HepG2 (cell line): ENCODE data around the gene CCK. TPM values are rescaled to one million over a fixed set of nuclear protein-coding genes. Genes with fewer than 3 reads are reported as not detected.

Experiments used
- ATAC-seq: fragments of 200-7000 bp; cut with Tn5 transposase; 3 replicates; pipeline ENCODE4 v1.9.1; 2020; ENCODE audit warnings: mild to moderate bottlenecking, moderate library complexity
- BruUV-seq: library from RNA; stranded (reverse); fragments of 400-500 nt; replicated peaks from 2 replicates; lab custom pipeline; 2021; lab: Mats Ljungman, UMichigan
- CTCF ChIA-PET: fragments of 300-600 bp; formaldehyde crosslinking; extraction: SDS; loops from one replicate; lab custom pipeline; 2021; ENCODE audit warnings: low total read pairs, inconsistent platforms, low intra/inter-chr PET ratio; lab: Yijun Ruan, JAX
- POLR2A ChIA-PET: fragments of 350-600 bp; sonication (Branson Sonifier 250); formaldehyde crosslinking; loops from one replicate; lab custom pipeline; 2020; ENCODE audit warnings: antibody characterized with exemption, inconsistent platforms; lab: Yijun Ruan, JAX
- DNase-seq: peaks from one replicate; pipeline ENCODE4 v3.0.0-alpha.2; 2015; ENCODE audit warnings: low spot score
- FAIRE-seq: peaks from 3 replicates; lab custom pipeline; 2011; peaks lifted over from hg19 to GRCh38; lab: Jason Lieb, UNC
- H2AFZ ChIP-seq: one replicate; pipeline ENCODE4 v1.6.1; 2011; ENCODE audit warnings: low read length, inconsistent platforms
- H3K27ac ChIP-seq: fragments of 300-600 bp; 3 replicates; pipeline ENCODE4 v1.8.0; 2011; ENCODE audit warnings: mixed run types, mild to moderate bottlenecking, mixed read lengths, low read length, inconsistent platforms; ENCODE audit not compliant: insufficient read depth; ENCODE audit errors: extremely low read length
- H3K27me3 ChIP-seq, 2 experiments: fragments of 200-600 bp in 1 of 2; 2 replicates in 1 of 2; 3 replicates in 1 of 2; pipeline versions ENCODE4 v1.6.0 to v1.8.0; 2011; ENCODE audit warnings: low read length in 2 of 2, mild to moderate bottlenecking in 2 of 2, moderate library complexity in 2 of 2, inconsistent platforms in 1 of 2; ENCODE audit not compliant: insufficient read depth in 2 of 2, control insufficient read depth in 1 of 2
- H3K36me3 ChIP-seq, 2 experiments: fragments of 200-600 bp in 1 of 2; replicated peaks in 1 of 2; 2 replicates in 1 of 2; 3 replicates in 1 of 2; pipeline versions ENCODE4 v1.5.1 to v1.8.0; 2011; ENCODE audit warnings: low read length in 2 of 2, inconsistent platforms in 1 of 2; ENCODE audit not compliant: insufficient read depth in 2 of 2, control insufficient read depth in 1 of 2
- H3K4me1 ChIP-seq: 2 replicates; pipeline ENCODE4 v1.5.1; 2012; ENCODE audit warnings: low read length, inconsistent platforms; ENCODE audit not compliant: insufficient read depth
- H3K4me2 ChIP-seq: 2 replicates; pipeline ENCODE4 v1.6.0; 2011; ENCODE audit warnings: low read depth, low read length, inconsistent platforms
- H3K4me3 ChIP-seq, 3 experiments: fragments of 200-600 bp in 1 of 3; sonication (generic), shearing (Covaris generic) in 1 of 3; replicated peaks in 1 of 3; 2 replicates each; pipeline ENCODE4 v1.5.1; 2011 to 2016; ENCODE audit warnings: low read length in 3 of 3, inconsistent platforms in 2 of 3, low read depth in 2 of 3, mild to moderate bottlenecking in 2 of 3, control low read depth in 1 of 3, mixed read lengths in 1 of 3; ENCODE audit not compliant: insufficient read depth in 1 of 3
- H3K79me2 ChIP-seq: one replicate; pipeline ENCODE4 v1.6.1; 2011; ENCODE audit warnings: low read length, inconsistent platforms; ENCODE audit not compliant: insufficient read depth
- H3K9ac ChIP-seq: 2 replicates; pipeline ENCODE4 v1.6.0; 2011; ENCODE audit warnings: mild to moderate bottlenecking, low read depth, low read length, inconsistent platforms; ENCODE audit not compliant: insufficient read depth
- H3K9me3 ChIP-seq: 2 replicates; pipeline ENCODE4 v1.5.1; 2012; ENCODE audit warnings: mild to moderate bottlenecking, low read length
- H4K20me1 ChIP-seq: 2 replicates; pipeline ENCODE4 v1.6.0; 2011; ENCODE audit warnings: inconsistent platforms, mild to moderate bottlenecking, low read length, moderate library complexity; ENCODE audit not compliant: insufficient read depth
- GZF1 ChIP-seq: sonication (generic); formaldehyde crosslinking; IDR thresholded peaks from 2 replicates; pipeline ENCODE4 v1.5.1; 2020; ENCODE audit warnings: mild to moderate bottlenecking, missing genetic modification reagents
- NFKBIZ ChIP-seq: IDR thresholded peaks from 2 replicates; pipeline ENCODE4 v1.6.1; 2018; ENCODE audit warnings: missing genetic modification reagents, missing compliant biosample characterization
- NR2F6 ChIP-seq, 2 experiments: IDR thresholded peaks; 2 replicates each; pipeline ENCODE4 v1.6.1; 2016; ENCODE audit warnings: antibody characterized with exemption in 1 of 2, mild to moderate bottlenecking in 1 of 2
- TCF7L2 ChIP-seq: IDR thresholded peaks from 2 replicates; pipeline ENCODE4 v1.6.1; 2011; ENCODE audit warnings: mild to moderate bottlenecking, low read depth, low read length, moderate library complexity
- YY1 ChIP-seq: IDR thresholded peaks from 2 replicates; pipeline ENCODE4 v1.6.1; 2011; ENCODE audit warnings: low read length, low read depth, moderate library complexity, mild to moderate bottlenecking; ENCODE audit not compliant: insufficient read depth, insufficient replicate concordance
- ZBTB33 ChIP-seq: sonication (generic); formaldehyde crosslinking; IDR thresholded peaks from 2 replicates; pipeline ENCODE4 v1.4.0; 2020; ENCODE audit warnings: missing genetic modification reagents
- ZNF256 ChIP-seq: sonication (generic); formaldehyde crosslinking; conservative IDR thresholded peaks from 2 replicates; pipeline ENCODE4 v1.4.0; 2020; ENCODE audit warnings: missing genetic modification reagents
- ZNF546 ChIP-seq: sonication (generic); formaldehyde crosslinking; conservative IDR thresholded peaks from 2 replicates; pipeline ENCODE4 v1.8.1; 2023; ENCODE audit warnings: mild to moderate bottlenecking, missing genetic modification reagents
- ZNF607 ChIP-seq: sonication (generic); formaldehyde crosslinking; IDR thresholded peaks from 2 replicates; pipeline ENCODE4 v1.5.1; 2020; ENCODE audit warnings: missing genetic modification reagents, mild to moderate bottlenecking, borderline replicate concordance
- ZNF83 ChIP-seq: sonication (generic); formaldehyde crosslinking; IDR thresholded peaks from 2 replicates; pipeline ENCODE4 v1.4.0; 2020; ENCODE audit warnings: missing genetic modification reagents, mild to moderate bottlenecking, borderline replicate concordance
- ZNF839 ChIP-seq: sonication (generic); formaldehyde crosslinking; IDR thresholded peaks from 2 replicates; pipeline ENCODE4 v1.4.0; 2020; ENCODE audit warnings: missing genetic modification reagents, mild to moderate bottlenecking, borderline replicate concordance
- WGBS: methylation state at CpG from one replicate; pipeline ENCODE4 v1.1.6; 2017; ENCODE audit warnings: low lambda C conversion rate; 5-methylcytosine and 5-hydroxymethylcytosine counted together
- in situ Hi-C: cut with HindIII; loops from 2 replicates; pipeline ENCODE4 v1.10.0; 2017; ENCODE audit warnings: low pct_unique_long_range_greater_than_20kb; ENCODE audit not compliant: extremely low pct_ligation_motif_present
- intact Hi-C: fragments of 100-400 bp; cut with micrococcal nuclease; formaldehyde crosslinking; loops from one replicate; pipeline ENCODE4 v1.10.0; 2022; ENCODE audit not compliant: unreplicated experiment
- polyA plus RNA-seq, 8 experiments: library from polyadenylated mRNA; depleted of rRNA in 3 of 8; stranded (reverse) in 7 of 8; unstranded in 1 of 8; fragments of >200 nt; fragmentation: Illumina TruSeq in 4 of 8; extraction: Trizol in 4 of 8; gene quantifications; 2 replicates each; pipeline versions ENCODE4 v1.2.1 to v1.2.3, GENCODE V29; 2011 to 2016; ENCODE audit warnings: low read depth in 4 of 8, missing spikeins in 1 of 8, mixed read lengths in 1 of 8; ENCODE audit not compliant: insufficient read depth in 1 of 8
- total RNA-seq, 5 experiments: library from RNA; depleted of rRNA; stranded (reverse); fragments of >200 nt; fragmentation: Illumina TruSeq; extraction: Trizol; gene quantifications; 2 replicates each; pipeline ENCODE4 v1.2.3, GENCODE V29; 2016; ENCODE audit warnings: low read depth in 1 of 5
- TF ChIP-seq, protein P1 (sequence below): sonication (generic); formaldehyde crosslinking; IDR thresholded peaks from 2 replicates; pipeline ENCODE4 v1.4.0; 2020; ENCODE audit warnings: mild to moderate bottlenecking, low read depth, missing genetic modification reagents

Gene CCK
- total and polyA plus RNA-seq, 2 of the 13 experiments (the other 11 are each of a cell fraction or from before 2014, with no cell fraction given): not detected

DNA sequence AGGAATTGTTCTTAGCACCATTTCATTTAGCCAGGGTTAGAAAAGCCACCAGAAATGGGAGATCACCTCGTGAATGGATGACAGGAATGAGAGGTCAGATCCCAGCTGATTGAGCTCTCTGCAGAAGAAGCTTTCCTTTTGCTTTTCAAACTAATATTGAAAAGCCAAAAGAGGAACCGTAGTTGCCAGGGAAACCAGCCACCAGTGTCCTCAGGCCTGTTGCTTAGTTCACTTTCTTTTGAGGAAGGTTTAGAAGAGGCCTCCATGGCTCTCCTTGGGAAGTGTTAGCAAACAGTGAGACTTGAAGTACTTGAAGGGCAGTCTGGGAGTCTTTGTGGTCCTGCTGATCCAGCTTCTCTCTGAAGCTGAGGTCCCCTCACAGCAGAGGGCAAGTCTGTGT lies 7.4 kb upstream of the CCK start:
- Histone ChIP-seq H3K9me3 (no peaks in the 10 kb centered on the region), H3K4me3 (no peak overlapping the region), H3K36me3 (no peaks in the 10 kb centered on the region), H2AFZ (no peak overlapping the region), H3K4me1 (no peaks in the 10 kb centered on the region), H3K79me2 (no peaks in the 10 kb centered on the region), H3K27ac (no peak overlapping the region), H3K9ac (no peak overlapping the region), H3K27me3 (peaks cover 5 to 11% of the 10 kb centered on the region in 2 experiments; a peak in 3 of 5 replicates), H3K4me2 (no peak overlapping the region), H4K20me1 (no peaks in the 10 kb centered on the region)
- no peak for ATAC-seq
- in situ Hi-C loops: no loop called here
- no TSS peak for BruUV-seq
- CTCF ChIA-PET: no interaction called here
- intact Hi-C loops: no loop called here
- TF ChIP-seq ZNF839 (CRISPR knock-in tag) (no peak), ZNF256 (no peak), ZBTB33 (no peak), NFKBIZ (CRISPR knock-in tag) (no peak), ZNF83 (CRISPR knock-in tag) (no peak), GZF1 (CRISPR knock-in tag) (no peak), ZNF546 (CRISPR knock-in tag) (no peak), ZNF607 (CRISPR knock-in tag) (no peak), YY1 (no peak), TCF7L2 (no peak), NR2F6 (IDR thresholded peaks at IDR 0.05) (no peak), NR2F6 (CRISPR knock-in tag; IDR thresholded peaks at IDR 0.05) (no peak)
- TF ChIP-seq, protein P1, sequence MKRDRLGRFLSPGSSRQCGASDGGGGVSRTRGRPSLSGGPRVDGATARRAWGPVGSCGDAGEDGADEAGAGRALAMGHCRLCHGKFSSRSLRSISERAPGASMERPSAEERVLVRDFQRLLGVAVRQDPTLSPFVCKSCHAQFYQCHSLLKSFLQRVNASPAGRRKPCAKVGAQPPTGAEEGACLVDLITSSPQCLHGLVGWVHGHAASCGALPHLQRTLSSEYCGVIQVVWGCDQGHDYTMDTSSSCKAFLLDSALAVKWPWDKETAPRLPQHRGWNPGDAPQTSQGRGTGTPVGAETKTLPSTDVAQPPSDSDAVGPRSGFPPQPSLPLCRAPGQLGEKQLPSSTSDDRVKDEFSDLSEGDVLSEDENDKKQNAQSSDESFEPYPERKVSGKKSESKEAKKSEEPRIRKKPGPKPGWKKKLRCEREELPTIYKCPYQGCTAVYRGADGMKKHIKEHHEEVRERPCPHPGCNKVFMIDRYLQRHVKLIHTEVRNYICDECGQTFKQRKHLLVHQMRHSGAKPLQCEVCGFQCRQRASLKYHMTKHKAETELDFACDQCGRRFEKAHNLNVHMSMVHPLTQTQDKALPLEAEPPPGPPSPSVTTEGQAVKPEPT (CRISPR knock-in tag): no peak
- 7% methylated on average over 2 of the region's 2 CpGs for WGBS
- DNase-seq: no peak
- FAIRE-seq: no peak
- POLR2A ChIA-PET: no interaction called here
